ENCODE data around the gene CTBP1.

The CTBP1 gene

GRCh38 chr4:1232661-1233621 is 16.0 kb downstream of the CTBP1 start:
- Histone ChIP-seq H3K27me3 (ENCODE audit: control insufficient read depth, insufficient read depth, low read length) (no peaks in the 10 kb centered on the region), H3K4me3 (ENCODE audit: low read depth, low read length) (no peak overlapping the region), H3K36me3 (ENCODE audit: control insufficient read depth, insufficient read depth, low read length) (peaks cover 72% of the 10 kb centered on the region), H3K4me1 (ENCODE audit: control insufficient read depth, insufficient read depth, low read length) (no peaks in the 10 kb centered on the region), H3K9ac (ENCODE audit: low read depth, low read length) (no peak overlapping the region), H3K9me3 (ENCODE audit: control insufficient read depth, insufficient read depth, low read length) (no peaks in the 10 kb centered on the region)

GRCh38 chr4:1231637-1232360 is 17.1 kb downstream of the CTBP1 start:
- peaks cover 76% of the 10 kb centered on the region for H3K36me3 ChIP-seq (ENCODE audit: control insufficient read depth, insufficient read depth, low read length)
- no peak overlapping the region for H3K4me3 ChIP-seq (ENCODE audit: low read depth, low read length)
- H3K27me3 ChIP-seq (ENCODE audit: control insufficient read depth, insufficient read depth, low read length): no peaks in the 10 kb centered on the region
- no peaks in the 10 kb centered on the region for H3K4me1 ChIP-seq (ENCODE audit: control insufficient read depth, insufficient read depth, low read length)
- no peaks in the 10 kb centered on the region for H3K9me3 ChIP-seq (ENCODE audit: control insufficient read depth, insufficient read depth, low read length)
- H3K9ac ChIP-seq (ENCODE audit: low read depth, low read length): no peak overlapping the region

GRCh38 chr4:1230971-1231636 is 17.8 kb downstream of the CTBP1 start:
- Histone ChIP-seq H3K4me1 (ENCODE audit: control insufficient read depth, insufficient read depth, low read length) (no peaks in the 10 kb centered on the region), H3K36me3 (ENCODE audit: control insufficient read depth, insufficient read depth, low read length) (peaks cover 75% of the 10 kb centered on the region), H3K27me3 (ENCODE audit: control insufficient read depth, insufficient read depth, low read length) (no peaks in the 10 kb centered on the region), H3K4me3 (ENCODE audit: low read depth, low read length) (no peak overlapping the region), H3K9ac (ENCODE audit: low read depth, low read length) (no peak overlapping the region), H3K9me3 (ENCODE audit: control insufficient read depth, insufficient read depth, low read length) (no peaks in the 10 kb centered on the region)

- Histone ChIP-seq H3K9me3 (ENCODE audit: control insufficient read depth, insufficient read depth, low read length) (no peaks in the 10 kb centered on the region), H3K4me1 (ENCODE audit: control insufficient read depth, insufficient read depth, low read length) (no peaks in the 10 kb centered on the region), H3K9ac (ENCODE audit: low read depth, low read length) (no peak overlapping the region), H3K4me3 (ENCODE audit: low read depth, low read length) (no peak overlapping the region), H3K27me3 (ENCODE audit: control insufficient read depth, insufficient read depth, low read length) (no peaks in the 10 kb centered on the region), H3K36me3 (ENCODE audit: control insufficient read depth, insufficient read depth, low read length) (peaks cover 69% of the 10 kb centered on the region)
Observed at GRCh38 chr4:1230316-1230715, 18.6 kb downstream of the CTBP1 start.

- Histone ChIP-seq H3K9me3 (ENCODE audit: control insufficient read depth, insufficient read depth, low read length) (no peaks in the 10 kb centered on the region), H3K9ac (ENCODE audit: low read depth, low read length) (no peak overlapping the region), H3K4me3 (ENCODE audit: low read depth, low read length) (no peak overlapping the region), H3K36me3 (ENCODE audit: control insufficient read depth, insufficient read depth, low read length) (peaks cover 71% of the 10 kb centered on the region), H3K4me1 (ENCODE audit: control insufficient read depth, insufficient read depth, low read length) (no peaks in the 10 kb centered on the region), H3K27me3 (ENCODE audit: control insufficient read depth, insufficient read depth, low read length) (no peaks in the 10 kb centered on the region)
Observed at GRCh38 chr4:1229117-1229849, 19.6 kb downstream of the CTBP1 start.

- no peak overlapping the region for H3K4me3 ChIP-seq (ENCODE audit: low read depth, low read length)
- H3K36me3 ChIP-seq (ENCODE audit: control insufficient read depth, insufficient read depth, low read length): peaks cover 65% of the 10 kb centered on the region
- H3K9ac ChIP-seq (ENCODE audit: low read depth, low read length): no peak overlapping the region
- H3K9me3 ChIP-seq (ENCODE audit: control insufficient read depth, insufficient read depth, low read length): no peaks in the 10 kb centered on the region
- H3K27me3 ChIP-seq (ENCODE audit: control insufficient read depth, insufficient read depth, low read length): no peaks in the 10 kb centered on the region
- no peaks in the 10 kb centered on the region for H3K4me1 ChIP-seq (ENCODE audit: control insufficient read depth, insufficient read depth, low read length)
Observed at GRCh38 chr4:1227816-1228215, 21.1 kb downstream of the CTBP1 start.

DNA sequence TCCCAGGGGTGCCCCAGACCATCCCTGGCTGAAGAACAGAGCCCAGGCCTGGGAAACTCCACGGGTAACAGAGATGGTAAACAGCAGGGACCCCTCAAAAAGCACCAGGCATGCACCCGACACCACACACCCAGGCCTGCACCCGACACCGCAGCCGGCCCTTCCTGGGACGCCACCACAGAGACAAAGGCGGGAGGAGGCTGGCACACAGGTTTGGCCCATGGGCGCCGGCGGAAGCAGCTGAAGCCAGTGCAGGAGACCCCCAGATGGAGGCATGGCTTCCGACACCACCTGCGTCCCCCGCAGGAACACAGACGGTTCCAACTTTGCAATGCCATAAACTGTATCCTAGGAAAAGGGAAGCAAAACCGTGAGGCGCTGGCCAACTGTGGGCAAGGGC is 22.3 kb downstream of the CTBP1 start:
- H3K27me3 ChIP-seq (ENCODE audit: control insufficient read depth, insufficient read depth, low read length): no peaks in the 10 kb centered on the region
- no peaks in the 10 kb centered on the region for H3K9me3 ChIP-seq (ENCODE audit: control insufficient read depth, insufficient read depth, low read length)
- H3K4me3 ChIP-seq (ENCODE audit: low read depth, low read length): no peak overlapping the region
- no peak overlapping the region for H3K9ac ChIP-seq (ENCODE audit: low read depth, low read length)
- peaks cover 63% of the 10 kb centered on the region for H3K36me3 ChIP-seq (ENCODE audit: control insufficient read depth, insufficient read depth, low read length)
- H3K4me1 ChIP-seq (ENCODE audit: control insufficient read depth, insufficient read depth, low read length): no peaks in the 10 kb centered on the region

GRCh38 chr4:1226144-1226481 is 22.8 kb downstream of the CTBP1 start:
- peaks cover 64% of the 10 kb centered on the region for H3K36me3 ChIP-seq (ENCODE audit: control insufficient read depth, insufficient read depth, low read length)
- no peaks in the 10 kb centered on the region for H3K4me1 ChIP-seq (ENCODE audit: control insufficient read depth, insufficient read depth, low read length)
- H3K9ac ChIP-seq (ENCODE audit: low read depth, low read length): no peak overlapping the region
- H3K4me3 ChIP-seq (ENCODE audit: low read depth, low read length): no peak overlapping the region
- no peaks in the 10 kb centered on the region for H3K27me3 ChIP-seq (ENCODE audit: control insufficient read depth, insufficient read depth, low read length)
- no peaks in the 10 kb centered on the region for H3K9me3 ChIP-seq (ENCODE audit: control insufficient read depth, insufficient read depth, low read length)

DNA sequence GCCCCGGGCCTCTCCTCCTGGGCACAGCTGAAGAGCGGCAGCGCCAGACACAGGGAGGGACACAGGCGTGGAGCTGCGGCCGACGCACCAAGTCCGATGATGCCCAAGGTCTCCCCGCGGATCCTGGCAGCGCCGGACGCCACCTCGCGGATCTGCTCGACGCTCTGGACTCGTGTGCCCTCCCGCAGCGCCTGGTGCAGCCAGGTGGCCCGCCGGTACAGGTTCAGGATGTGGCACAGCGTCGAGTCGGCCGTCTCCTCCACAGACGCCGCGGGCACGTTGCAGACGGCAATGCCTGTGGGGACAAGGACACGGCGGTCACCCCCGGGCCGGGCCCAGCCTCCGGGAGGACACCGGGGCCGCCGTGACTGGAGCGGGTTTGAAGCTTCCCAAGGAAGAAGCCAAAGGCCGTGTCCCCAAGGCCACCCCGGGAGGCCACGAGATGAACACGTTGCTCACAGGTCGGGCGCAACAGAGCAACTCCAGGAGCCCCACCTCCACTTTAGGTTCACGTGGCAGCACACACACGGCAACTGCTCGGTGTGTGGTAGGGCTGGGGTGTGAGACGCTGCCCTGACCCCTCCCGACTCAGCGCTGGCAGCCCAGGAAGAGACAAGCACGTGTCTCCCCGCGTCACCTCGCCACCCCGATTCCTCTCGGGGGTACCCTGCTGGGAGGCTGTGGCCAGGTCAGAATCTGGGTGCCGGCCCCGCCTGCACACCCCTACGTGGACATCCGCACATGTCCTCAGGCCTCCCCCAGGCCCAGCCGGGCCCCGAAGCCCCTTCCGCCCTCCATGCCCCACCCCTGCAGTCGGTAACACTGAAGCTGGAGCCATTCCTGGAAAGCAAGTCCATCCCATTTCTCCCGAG is 23.4 kb downstream of the CTBP1 start:
- Histone ChIP-seq H3K4me1 (ENCODE audit: control insufficient read depth, insufficient read depth, low read length) (no peaks in the 10 kb centered on the region), H3K27me3 (ENCODE audit: control insufficient read depth, insufficient read depth, low read length) (no peaks in the 10 kb centered on the region), H3K4me3 (ENCODE audit: low read depth, low read length) (no peak overlapping the region), H3K36me3 (ENCODE audit: control insufficient read depth, insufficient read depth, low read length) (peaks cover 63% of the 10 kb centered on the region), H3K9ac (ENCODE audit: low read depth, low read length) (no peak overlapping the region), H3K9me3 (ENCODE audit: control insufficient read depth, insufficient read depth, low read length) (no peaks in the 10 kb centered on the region)

DNA sequence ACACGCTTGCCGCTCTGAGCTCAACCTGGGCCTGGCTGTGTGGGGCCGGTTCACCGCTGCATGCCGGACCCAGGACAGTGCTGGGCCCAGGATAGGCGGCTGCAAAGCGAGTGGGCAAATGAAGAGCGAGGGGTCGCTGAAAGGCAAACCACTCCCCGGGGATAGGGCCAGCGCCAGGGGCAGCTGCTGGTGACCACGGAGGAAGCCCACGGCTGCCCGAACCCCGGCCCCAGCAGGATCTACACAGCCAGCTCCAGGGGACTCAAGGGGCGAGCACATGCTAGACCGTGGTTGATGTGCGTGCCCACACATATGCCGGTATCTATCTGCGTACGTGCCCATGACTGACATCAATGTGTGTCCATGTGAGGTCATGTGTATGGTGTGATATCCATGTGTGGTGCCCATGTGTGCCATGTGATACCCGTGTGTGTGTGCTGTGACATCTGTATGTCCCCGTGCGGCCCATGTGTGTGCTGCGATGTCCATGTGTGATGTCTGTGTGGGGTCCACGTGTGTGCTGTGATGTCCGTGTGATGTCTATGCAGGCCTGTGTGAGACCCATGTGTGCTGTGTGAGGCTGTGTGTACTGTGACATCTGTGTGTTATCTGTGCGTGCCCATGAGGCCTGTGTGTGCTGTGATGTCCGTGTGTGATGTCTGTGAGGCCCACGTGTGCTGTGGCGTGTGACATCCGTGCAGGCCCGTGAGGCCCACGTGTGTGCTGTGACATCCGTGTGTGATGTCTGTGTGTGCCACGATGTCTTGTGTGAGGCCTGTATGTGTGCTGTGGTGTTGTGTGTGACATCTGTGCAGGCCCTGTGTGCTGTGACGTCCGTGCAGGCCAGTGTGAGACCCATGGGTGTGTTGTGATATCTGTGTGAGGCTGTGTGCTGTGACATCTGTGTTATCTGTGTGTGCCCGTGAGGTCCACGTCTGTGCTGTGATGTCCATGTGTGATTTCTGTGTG is 24.8 kb downstream of the CTBP1 start:
- Histone ChIP-seq H3K27me3 (ENCODE audit: control insufficient read depth, insufficient read depth, low read length) (no peaks in the 10 kb centered on the region), H3K4me3 (ENCODE audit: low read depth, low read length) (no peak overlapping the region), H3K9me3 (ENCODE audit: control insufficient read depth, insufficient read depth, low read length) (no peaks in the 10 kb centered on the region), H3K36me3 (ENCODE audit: control insufficient read depth, insufficient read depth, low read length) (peaks cover 52% of the 10 kb centered on the region), H3K9ac (ENCODE audit: low read depth, low read length) (no peak overlapping the region), H3K4me1 (ENCODE audit: control insufficient read depth, insufficient read depth, low read length) (no peaks in the 10 kb centered on the region)

Measured in iPS-15b (cell line).